Measurements from ENCODE around the gene ACAN.

- no peak for TF ChIP-seq POLR2A (IDR thresholded peaks at IDR 0.05; ENCODE audit: extremely low read depth, insufficient read length)
- no peak for TF ChIP-seq CTCF (IDR thresholded peaks at IDR 0.05; ENCODE audit: low read depth, low read length)
These were observed at the start of gene ACAN for GRCh38 chr15:88803241-88803919.
